HepG2 (cell line): ENCODE results near the gene TMEM151A. TPM values are rescaled to one million over a fixed set of nuclear protein-coding genes. Genes with fewer than 3 reads are reported as not detected.

ENCODE experiments used
- E2F1 ChIP-seq: sonication (generic); formaldehyde crosslinking; IDR thresholded peaks from 2 replicates; pipeline ENCODE4 v1.5.0; 2020; ENCODE audit warnings: missing genetic modification reagents
- KDM3A ChIP-seq: IDR thresholded peaks from 2 replicates; pipeline ENCODE4 v1.6.1; 2018; ENCODE audit warnings: low read depth, missing compliant biosample characterization
- KMT2A ChIP-seq: sonication (generic); formaldehyde crosslinking; IDR thresholded peaks from 2 replicates; pipeline ENCODE4 v1.4.0; 2020; ENCODE audit warnings: missing genetic modification reagents
- MYNN ChIP-seq: sonication (generic); formaldehyde crosslinking; IDR thresholded peaks from 2 replicates; pipeline ENCODE4 v1.4.0; 2020; ENCODE audit warnings: mild to moderate bottlenecking, low read depth, missing genetic modification reagents
- NFIC ChIP-seq: IDR thresholded peaks from 2 replicates; pipeline ENCODE4 v1.6.1; 2012; ENCODE audit warnings: mild to moderate bottlenecking, low read length, inconsistent platforms
- PBX3 ChIP-seq: sonication (generic); formaldehyde crosslinking; IDR thresholded peaks from 2 replicates; pipeline ENCODE4 v1.8.1; 2023; ENCODE audit warnings: missing genetic modification reagents, inconsistent platforms, borderline replicate concordance
- POGZ ChIP-seq: sonication (generic); formaldehyde crosslinking; IDR thresholded peaks from 2 replicates; pipeline ENCODE4 v1.4.0; 2020; ENCODE audit warnings: mild to moderate bottlenecking, missing genetic modification reagents
- RORA ChIP-seq: sonication (generic); formaldehyde crosslinking; IDR thresholded peaks from 2 replicates; pipeline ENCODE4 v1.5.0; 2020; ENCODE audit warnings: mild to moderate bottlenecking, missing genetic modification reagents, moderate library complexity
- SP1 ChIP-seq, 2 experiments: fragments of 450-650 bp in 1 of 2; sonication (generic) in 1 of 2; formaldehyde crosslinking in 1 of 2; IDR thresholded peaks; 2 replicates each; pipeline versions ENCODE4 v1.4.0 to v1.6.1; 2016 to 2020; ENCODE audit warnings: missing genetic modification reagents in 1 of 2
- TBX2 ChIP-seq: sonication (generic); formaldehyde crosslinking; IDR thresholded peaks from 2 replicates; pipeline ENCODE4 v1.5.0; 2020; ENCODE audit warnings: missing genetic modification reagents, mild to moderate bottlenecking, borderline replicate concordance
- THAP9 ChIP-seq: sonication (generic); formaldehyde crosslinking; IDR thresholded peaks from 2 replicates; pipeline ENCODE4; 2020; ENCODE audit warnings: missing genetic modification reagents, mild to moderate bottlenecking, borderline replicate concordance
- ZNF275 ChIP-seq: sonication (generic); formaldehyde crosslinking; IDR thresholded peaks from 2 replicates; pipeline ENCODE4 v1.8.0; 2022; ENCODE audit warnings: missing genetic modification reagents, mild to moderate bottlenecking, inconsistent platforms, borderline replicate concordance
- ZXDC ChIP-seq: sonication (generic); formaldehyde crosslinking; IDR thresholded peaks from 2 replicates; pipeline ENCODE4 v1.5.0; 2020; ENCODE audit warnings: mild to moderate bottlenecking, missing genetic modification reagents
- polyA plus RNA-seq, 8 experiments: library from polyadenylated mRNA; depleted of rRNA in 3 of 8; stranded (reverse) in 7 of 8; unstranded in 1 of 8; fragments of >200 nt; fragmentation: Illumina TruSeq in 4 of 8; extraction: Trizol in 4 of 8; gene quantifications; 2 replicates each; pipeline versions ENCODE4 v1.2.1 to v1.2.3, GENCODE V29; 2011 to 2016; ENCODE audit warnings: low read depth in 4 of 8, missing spikeins in 1 of 8, mixed read lengths in 1 of 8; ENCODE audit not compliant: insufficient read depth in 1 of 8
- total RNA-seq, 5 experiments: library from RNA; depleted of rRNA; stranded (reverse); fragments of >200 nt; fragmentation: Illumina TruSeq; extraction: Trizol; gene quantifications; 2 replicates each; pipeline ENCODE4 v1.2.3, GENCODE V29; 2016; ENCODE audit warnings: low read depth in 1 of 5

TMEM151A gene
- total and polyA plus RNA-seq, 2 of the 13 experiments (the other 11 are each of a cell fraction or from before 2014, with no cell fraction given), result 0.18 to 0.33 TPM

GRCh38 chr11:66268244-66268951 is 23.3 kb upstream of the TMEM151A start, which contains the start of gene RAB1B (continued):
- peak; percentile 93 for TF ChIP-seq THAP9 (CRISPR knock-in tag)
- TF ChIP-seq TBX2 (CRISPR knock-in tag), result 0 out of 2 replicates have a peak, but pooled peaks have one; percentile 38
- TF ChIP-seq NFIC, result no peak
- TF ChIP-seq ZNF275 (CRISPR knock-in tag), result 0 out of 2 replicates have a peak, but pooled peaks have one; percentile 3
- TF ChIP-seq MYNN (CRISPR knock-in tag), result no peak
- no peak for TF ChIP-seq PBX3 (CRISPR knock-in tag)
- TF ChIP-seq RORA (CRISPR knock-in tag), result no peak
- TF ChIP-seq E2F1 (CRISPR knock-in tag), result peak; percentile 90
- TF ChIP-seq SP1 (IDR thresholded peaks at IDR 0.05), result no peak
- peak; percentile 22; the same call in 1 of the 2 replicates for TF ChIP-seq SP1 (CRISPR knock-in tag; IDR thresholded peaks at IDR 0.05)
- TF ChIP-seq KMT2A, result no peak
- TF ChIP-seq ZXDC (CRISPR knock-in tag), result no peak
- TF ChIP-seq POGZ, result no peak
- 0 out of 2 replicates have a peak, but pooled peaks have one; percentile 53 for TF ChIP-seq KDM3A (CRISPR knock-in tag)
